Fibroblast of lung (primary cell): ENCODE measurements around the gene C3. TPM values are rescaled to one million over a fixed set of nuclear protein-coding genes. Genes with fewer than 3 reads are reported as not detected.
A peak's percentile ranks its signal among the peaks of the same experiment; 100 is the strongest.

Experiments
- DNase-seq, 2 donors: peaks; one replicate each; pipeline versions ENCODE4 v3.0.0 to v3.0.0-alpha.2; 2010; ENCODE audit warnings: low read depth in 2 of 2
- H2AFZ ChIP-seq: 2 replicates; pipeline ENCODE4 v1.5.1; 2012; ENCODE audit warnings: low read length, control low read depth, inconsistent platforms
- H3K27ac ChIP-seq: 2 replicates; pipeline ENCODE4 v1.5.1; 2011; ENCODE audit warnings: low read length, control low read depth; ENCODE audit not compliant: insufficient read depth
- H3K27me3 ChIP-seq: 2 replicates; pipeline ENCODE4 v1.5.1; 2011; ENCODE audit warnings: mild to moderate bottlenecking, low read length; ENCODE audit not compliant: control insufficient read depth, insufficient read depth
- H3K36me3 ChIP-seq: 2 replicates; pipeline ENCODE4 v1.5.1; 2011; ENCODE audit warnings: low read length; ENCODE audit not compliant: control insufficient read depth, insufficient read depth
- H3K4me1 ChIP-seq: 2 replicates; pipeline ENCODE4 v1.5.1; 2011; ENCODE audit warnings: low read length; ENCODE audit not compliant: control insufficient read depth, insufficient read depth; ENCODE audit errors: extremely low read depth
- H3K4me2 ChIP-seq: 2 replicates; pipeline ENCODE4 v1.5.1; 2011; ENCODE audit warnings: low read length, control low read depth; ENCODE audit not compliant: insufficient read depth; ENCODE audit errors: extremely low read depth
- H3K4me3 ChIP-seq, 4 experiments: fragments of 200-600 bp in 1 of 4; sonication (generic) in 1 of 4; replicated peaks in 1 of 4; 2 replicates each; pipeline ENCODE4 v1.5.1; 2011 to 2016; ENCODE audit warnings: low read length in 4 of 4, low read depth in 3 of 4, mild to moderate bottlenecking in 3 of 4, control low read depth in 2 of 4, inconsistent platforms in 1 of 4, mixed read lengths in 1 of 4; ENCODE audit not compliant: insufficient read depth in 1 of 4; ENCODE audit errors: control extremely low read depth in 1 of 4
- H3K79me2 ChIP-seq: 2 replicates; pipeline ENCODE4 v1.5.1; 2012; ENCODE audit warnings: mild to moderate bottlenecking, low read length, inconsistent platforms; ENCODE audit not compliant: control insufficient read depth, insufficient read depth
- H3K9ac ChIP-seq: 2 replicates; pipeline ENCODE4 v1.5.1; 2011; ENCODE audit warnings: mild to moderate bottlenecking, low read length, control low read depth; ENCODE audit not compliant: insufficient read depth
- H3K9me3 ChIP-seq: 2 replicates; pipeline ENCODE4 v1.5.1; 2012; ENCODE audit warnings: low read depth, low read length; ENCODE audit not compliant: control insufficient read depth, insufficient read depth
- H4K20me1 ChIP-seq: 2 replicates; pipeline ENCODE4 v1.5.1; 2011; ENCODE audit warnings: low read length; ENCODE audit not compliant: control insufficient read depth, insufficient read depth; ENCODE audit errors: extremely low read depth
- CTCF ChIP-seq, 2 donors: IDR thresholded peaks in 1 of 2; conservative IDR thresholded peaks in 1 of 2; 1 replicate in 1 of 2; 2 replicates in 1 of 2; pipeline ENCODE4 v1.5.1; 2011 to 2012; ENCODE audit warnings: low read length in 2 of 2, control low read depth in 1 of 2, inconsistent platforms in 1 of 2, low read depth in 1 of 2, mild to moderate bottlenecking in 1 of 2
- EZH2 ChIP-seq: IDR thresholded peaks from 2 replicates; pipeline ENCODE4 v1.5.1; 2012; ENCODE audit warnings: low read length, control low read depth, mild to moderate bottlenecking; ENCODE audit errors: missing control alignments
- polyA plus RNA-seq, 2 donors: library from polyadenylated mRNA; depleted of rRNA in 1 of 2; stranded (reverse) in 1 of 2; unstranded in 1 of 2; fragments of >200 nt; gene quantifications; 2 replicates each; pipeline ENCODE4 v1.2.1, GENCODE V29; 2011 to 2012; ENCODE audit warnings: missing spikeins in 1 of 2
- total RNA-seq: library from RNA; depleted of rRNA; stranded (reverse); fragments of >200 nt; gene quantifications from 2 replicates; pipeline ENCODE4 v1.2.1, GENCODE V29; 2014

The C3 gene
- total and polyA plus RNA-seq, 2 donors (not counting 1 experiment from before 2014, with no cell fraction given): 1.2 to 2.5 TPM

GRCh38 chr19:6767357-6768235, 47.1 kb upstream of the C3 start, which contains the start of gene SH2D3A:
TSS of gene SH2D3A (minus strand) at chr19:6767435. CDS start at chr19:6763748, 3,687 bp downstream.
- no peak within 1 kb of the TSS for H3K27ac ChIP-seq

GRCh38 chr19:6767081-6767356, 46.6 kb upstream of the C3 start:
- H3K4me3 ChIP-seq: peak overlapping the region in 1 of 4 experiments; percentile 1
- H3K9me3 ChIP-seq: no peaks in the 10 kb centered on the region
- no peak overlapping the region for H2AFZ ChIP-seq
- no peak overlapping the region for H3K27ac ChIP-seq
- no peak overlapping the region for H3K9ac ChIP-seq
- H3K27me3 ChIP-seq: no peaks in the 10 kb centered on the region
- H3K4me1 ChIP-seq: no peaks in the 10 kb centered on the region
- no peaks in the 10 kb centered on the region for H4K20me1 ChIP-seq
- no peak overlapping the region for H3K4me2 ChIP-seq
- no peaks in the 10 kb centered on the region for H3K79me2 ChIP-seq
- H3K36me3 ChIP-seq: no peaks in the 10 kb centered on the region
- TF ChIP-seq EZH2 (no peak), CTCF (conservative IDR thresholded peaks at IDR 0.05 in 1 of 2, IDR thresholded peaks at IDR 0.05 in 1 of 2; ENCODE audit: low read depth in 1 of 2, low read length in 2 of 2) (no peak)
- no peak for DNase-seq

More at GRCh38 chr19:6767357-6768235, 47.1 kb upstream of the C3 start, which contains the start of gene SH2D3A:
- H3K36me3 ChIP-seq: no peaks in the 10 kb centered on the region
- no peak within 1 kb of the TSS for H3K9ac ChIP-seq
- H3K9me3 ChIP-seq: no peaks in the 10 kb centered on the region
- H3K4me1 ChIP-seq: no peaks in the 10 kb centered on the region
- no peaks in the 10 kb centered on the region for H4K20me1 ChIP-seq
- H2AFZ ChIP-seq: no peak within 1 kb of the TSS
- TF ChIP-seq EZH2 (no peak), CTCF (conservative IDR thresholded peaks at IDR 0.05 in 1 of 2, IDR thresholded peaks at IDR 0.05 in 1 of 2; ENCODE audit: low read depth in 1 of 2, low read length in 2 of 2) (no peak)
- no peaks in the 10 kb centered on the region for H3K79me2 ChIP-seq
- H3K4me3 ChIP-seq: peak within 1 kb of the TSS in 1 of 4 experiments; percentile 1
- H3K27me3 ChIP-seq: no peaks in the 10 kb centered on the region
- peak; percentile 11 to 34 for DNase-seq
- no peak within 1 kb of the TSS for H3K4me2 ChIP-seq

- H3K4me3 ChIP-seq: peak overlapping the region in 1 of 4 experiments; percentile 1
- no peak overlapping the region for H3K9ac ChIP-seq
- H3K36me3 ChIP-seq: no peaks in the 10 kb centered on the region
- no peak overlapping the region for H3K27ac ChIP-seq
- no peaks in the 10 kb centered on the region for H3K4me1 ChIP-seq
- H3K79me2 ChIP-seq: no peaks in the 10 kb centered on the region
- H3K27me3 ChIP-seq: no peaks in the 10 kb centered on the region
- no peaks in the 10 kb centered on the region for H4K20me1 ChIP-seq
- DNase-seq: no peak
- TF ChIP-seq CTCF (conservative IDR thresholded peaks at IDR 0.05 in 1 of 2, IDR thresholded peaks at IDR 0.05 in 1 of 2; ENCODE audit: low read depth in 1 of 2, low read length in 2 of 2) (no peak), EZH2 (no peak)
- no peaks in the 10 kb centered on the region for H3K9me3 ChIP-seq
- H3K4me2 ChIP-seq: no peak overlapping the region
- no peak overlapping the region for H2AFZ ChIP-seq
These were observed 46.1 kb upstream of the C3 start for GRCh38 chr19:6766357-6767080.
